ENCODE measurements around the gene GALM.

Gene GALM

GRCh38 chr2:38778687-38779082 lies 112.8 kb downstream of the GALM start:
- no peak for FAIRE-seq

DNA sequence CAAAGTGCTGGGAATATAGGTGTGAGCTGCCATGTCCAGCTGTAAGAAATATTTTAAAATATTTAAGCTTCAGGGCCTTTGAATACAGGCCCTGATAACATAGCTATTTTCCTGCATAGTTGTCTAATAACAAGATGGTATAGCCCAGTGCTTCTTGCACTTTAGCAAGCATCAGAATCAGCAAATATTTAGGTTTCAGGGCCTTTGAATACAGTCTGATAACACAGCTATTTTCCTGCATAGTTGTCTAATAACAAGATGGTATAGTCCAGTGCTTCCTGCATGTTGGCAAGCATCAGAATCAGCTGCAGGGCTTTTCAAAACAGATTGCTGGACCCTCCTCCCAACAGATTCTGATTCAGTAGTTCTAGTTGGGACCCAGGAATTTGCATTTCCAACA lies 117.7 kb downstream of the GALM start:
- FAIRE-seq = no peak
